NT2/D1 (cell line): ENCODE data around the gene PCDHB16.
"Not testable (repeated sequence)": the region's sequence is repeated elsewhere in the genome, so short reads cannot be mapped to it uniquely, and the experiment has no call there.

ENCODE experiments used
- DNase-seq: peaks from one replicate; pipeline ENCODE4 v3.0.0-alpha.2; 2011; ENCODE audit warnings: low read depth, low spot score
- H3K27me3 ChIP-seq: 2 replicates; pipeline ENCODE4 v1.6.0; 2011; ENCODE audit warnings: mild to moderate bottlenecking; ENCODE audit not compliant: insufficient read length, insufficient read depth
- H3K36me3 ChIP-seq: 2 replicates; pipeline ENCODE4 v1.6.1; 2011; ENCODE audit warnings: mild to moderate bottlenecking, low read length, mixed read lengths; ENCODE audit not compliant: insufficient read depth, insufficient read length
- H3K4me1 ChIP-seq: 2 replicates; pipeline ENCODE4 v1.5.1; 2011; ENCODE audit not compliant: insufficient read depth, insufficient read length
- H3K4me3 ChIP-seq: 2 replicates; pipeline ENCODE4 v1.5.1; 2011; ENCODE audit warnings: low read depth; ENCODE audit not compliant: insufficient read length
- H3K9ac ChIP-seq: 2 replicates; pipeline ENCODE4 v1.6.0; 2011; ENCODE audit warnings: low read depth; ENCODE audit not compliant: insufficient read length
- H3K9me3 ChIP-seq: 2 replicates; pipeline ENCODE4 v1.5.1; 2011; ENCODE audit warnings: mild to moderate bottlenecking, low read length; ENCODE audit not compliant: insufficient read depth
- SUZ12 ChIP-seq: IDR thresholded peaks from 2 replicates; pipeline ENCODE4 v1.6.1; 2011; ENCODE audit not compliant: insufficient read length, insufficient read depth; ENCODE audit errors: extremely low read depth
- YY1 ChIP-seq: IDR thresholded peaks from 2 replicates; pipeline ENCODE4 v1.6.1; 2011; ENCODE audit not compliant: insufficient read length, insufficient read depth
- ZNF274 ChIP-seq: IDR thresholded peaks from 2 replicates; pipeline ENCODE4 v1.6.1; 2011; ENCODE audit warnings: mild to moderate bottlenecking, low read depth, low read length

PCDHB16 gene

DNA sequence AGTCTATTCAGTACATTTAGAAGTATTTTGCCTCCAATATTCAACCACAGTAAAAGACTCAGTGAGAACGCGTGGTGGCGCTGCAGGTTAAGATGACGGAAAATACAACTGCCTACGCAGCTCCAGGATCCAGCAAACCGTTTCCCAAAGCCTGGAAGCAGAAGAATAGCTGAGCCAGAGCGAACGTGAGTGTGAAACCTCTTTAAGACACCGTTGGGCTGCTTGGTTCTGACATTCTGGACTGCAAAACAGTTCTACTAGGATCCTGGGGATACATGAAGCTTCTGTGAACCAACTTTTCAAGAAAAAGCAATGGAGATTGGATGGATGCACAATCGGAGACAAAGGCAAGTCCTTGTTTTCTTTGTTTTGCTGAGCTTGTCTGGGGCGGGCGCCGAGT, at the start of gene PCDHB16:
Gene PCDHB16 (plus strand): TSS at position 140 of the 400 bp plus-strand sequence. CDS start 173 bp downstream, at position 313.
- peak within 1 kb of the TSS; percentile 57 for H3K4me3 ChIP-seq
- no peak for TF ChIP-seq YY1
- no peak for TF ChIP-seq ZNF274
- TF ChIP-seq SUZ12: no peak
- peak; percentile 40 for DNase-seq

GRCh38 chr5:141135030-141135717, 47.0 kb upstream of the PCDHB16 start, which contains the start of gene PCDHB5:
PCDHB5 (plus strand) TSS chr5:141135206; CDS start chr5:141135435, 229 bp downstream.
- H3K9me3 ChIP-seq: peaks cover 37% of the 10 kb centered on the region
- no peaks in the 10 kb centered on the region for H3K27me3 ChIP-seq
- DNase-seq: peak; percentile 51
- peak within 1 kb of the TSS; percentile 86 for H3K4me3 ChIP-seq
- peaks cover 22% of the 10 kb centered on the region for H3K36me3 ChIP-seq
- TF ChIP-seq ZNF274 (no peak), YY1 (peak; percentile 65)
- peak within 1 kb of the TSS; percentile 90 for H3K9ac ChIP-seq
- no peaks in the 10 kb centered on the region for H3K4me1 ChIP-seq

More for the DNA sequence above, at the start of gene PCDHB16:
- peaks cover 5% of the 10 kb centered on the region; the same call in 1 of the 2 replicates for H3K9me3 ChIP-seq
- H3K27me3 ChIP-seq: no peaks in the 10 kb centered on the region
- H3K36me3 ChIP-seq: no peaks in the 10 kb centered on the region
- H3K4me1 ChIP-seq: no peaks in the 10 kb centered on the region
- peak within 1 kb of the TSS; percentile 14 for H3K9ac ChIP-seq

DNA sequence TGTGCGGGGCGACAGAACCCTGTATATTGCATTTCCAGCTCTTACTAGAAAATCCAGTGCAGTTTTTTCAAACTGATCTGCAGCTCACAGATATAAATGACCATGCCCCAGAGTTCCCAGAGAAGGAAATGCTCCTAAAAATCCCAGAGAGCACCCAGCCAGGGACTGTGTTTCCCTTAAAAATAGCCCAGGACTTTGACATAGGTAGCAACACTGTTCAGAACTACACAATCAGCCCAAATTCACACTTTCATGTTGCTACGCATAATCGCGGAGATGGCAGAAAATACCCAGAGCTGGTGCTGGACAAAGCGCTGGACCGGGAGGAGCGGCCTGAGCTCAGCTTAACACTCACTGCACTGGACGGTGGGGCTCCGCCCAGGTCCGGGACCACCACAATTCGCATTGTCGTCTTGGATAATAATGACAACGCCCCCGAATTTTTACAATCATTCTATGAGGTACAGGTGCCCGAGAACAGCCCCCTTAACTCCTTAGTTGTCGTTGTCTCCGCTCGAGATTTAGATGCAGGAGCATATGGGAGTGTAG, 46.4 kb upstream of the PCDHB16 start:
- H3K27me3 ChIP-seq: no peaks in the 10 kb centered on the region
- H3K36me3 ChIP-seq: peaks cover 22% of the 10 kb centered on the region
- DNase-seq: no peak
- H3K9ac ChIP-seq: peak overlapping the region; percentile 90
- H3K4me3 ChIP-seq: peak overlapping the region; percentile 86
- H3K9me3 ChIP-seq: peaks cover 37% of the 10 kb centered on the region
- TF ChIP-seq SUZ12 (no peak), ZNF274 (no peak), YY1 (no peak)
- H3K4me1 ChIP-seq: no peaks in the 10 kb centered on the region

DNA sequence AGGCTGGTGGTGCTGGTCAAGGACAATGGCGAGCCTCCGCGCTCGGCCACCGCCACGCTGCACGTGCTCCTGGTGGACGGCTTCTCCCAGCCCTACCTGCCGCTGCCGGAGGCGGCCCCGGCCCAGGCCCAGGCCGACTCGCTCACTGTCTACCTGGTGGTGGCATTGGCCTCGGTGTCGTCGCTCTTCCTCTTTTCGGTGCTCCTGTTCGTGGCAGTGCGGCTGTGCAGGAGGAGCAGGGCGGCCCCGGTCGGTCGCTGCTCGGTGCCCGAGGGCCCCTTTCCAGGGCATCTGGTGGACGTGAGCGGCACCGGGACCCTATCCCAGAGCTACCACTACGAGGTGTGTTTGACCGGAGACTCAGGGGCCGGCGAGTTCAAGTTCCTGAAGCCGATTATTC, 44.8 kb upstream of the PCDHB16 start:
- DNase-seq, H3K4me1 ChIP-seq, H3K27me3 ChIP-seq, H3K4me3 ChIP-seq, H3K9ac ChIP-seq: not testable (repeated sequence)
- peaks cover 37% of the 10 kb centered on the region for H3K9me3 ChIP-seq
- H3K36me3 ChIP-seq: peaks cover 22% of the 10 kb centered on the region

GRCh38 chr5:141149812-141150211, 32.4 kb upstream of the PCDHB16 start, which contains the start of gene PCDHB6:
PCDHB6 (plus strand) TSS chr5:141150057; CDS start chr5:141150258, 201 bp downstream.
- H3K9ac ChIP-seq: no peak within 1 kb of the TSS
- DNase-seq: no peak
- TF ChIP-seq SUZ12: no peak
- no peak for TF ChIP-seq YY1
- no peak for TF ChIP-seq ZNF274
- H3K9me3 ChIP-seq: peaks cover 10% of the 10 kb centered on the region; the same call in 1 of the 2 replicates
- no peaks in the 10 kb centered on the region for H3K4me1 ChIP-seq
- no peak within 1 kb of the TSS for H3K4me3 ChIP-seq
- no peaks in the 10 kb centered on the region for H3K36me3 ChIP-seq
- H3K27me3 ChIP-seq: no peaks in the 10 kb centered on the region

DNA sequence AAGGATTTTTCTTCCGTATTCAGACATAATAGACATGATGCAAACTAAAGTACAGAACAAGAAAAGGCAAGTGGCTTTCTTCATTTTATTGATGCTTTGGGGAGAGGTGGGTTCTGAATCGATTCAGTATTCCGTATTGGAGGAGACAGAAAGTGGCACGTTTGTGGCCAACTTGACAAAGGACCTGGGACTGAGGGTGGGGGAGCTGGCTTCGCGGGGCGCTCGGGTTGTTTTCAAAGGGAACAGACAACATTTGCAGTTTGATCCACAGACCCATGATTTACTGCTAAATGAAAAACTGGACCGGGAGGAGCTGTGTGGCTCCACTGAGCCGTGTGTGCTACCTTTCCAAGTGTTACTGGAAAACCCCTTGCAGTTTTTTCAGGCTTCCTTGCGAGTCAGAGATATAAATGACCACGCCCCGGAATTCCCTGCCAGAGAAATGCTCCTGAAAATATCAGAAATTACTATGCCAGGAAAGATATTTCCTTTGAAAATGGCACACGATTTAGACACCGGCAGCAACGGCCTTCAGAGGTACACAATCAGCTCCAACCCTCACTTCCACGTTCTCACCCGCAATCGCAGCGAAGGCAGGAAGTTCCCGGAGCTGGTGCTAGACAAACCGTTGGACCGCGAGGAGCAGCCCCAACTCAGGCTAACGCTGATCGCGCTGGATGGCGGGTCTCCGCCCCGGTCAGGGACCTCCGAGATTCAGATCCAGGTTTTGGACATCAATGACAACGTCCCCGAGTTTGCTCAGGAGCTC, 31.8 kb upstream of the PCDHB16 start:
- no peaks in the 10 kb centered on the region for H3K4me1 ChIP-seq
- H3K36me3 ChIP-seq: no peaks in the 10 kb centered on the region
- TF ChIP-seq SUZ12 (no peak), ZNF274 (no peak), YY1 (no peak)
- no peak overlapping the region for H3K9ac ChIP-seq
- H3K27me3 ChIP-seq: no peaks in the 10 kb centered on the region
- no peak for DNase-seq
- no peak overlapping the region for H3K4me3 ChIP-seq
- H3K9me3 ChIP-seq: peaks cover 10% of the 10 kb centered on the region; the same call in 1 of the 2 replicates

GRCh38 chr5:141150993-141151325, 31.2 kb upstream of the PCDHB16 start:
- no peak for DNase-seq
- Histone ChIP-seq H3K27me3 (no peaks in the 10 kb centered on the region), H3K9me3 (peaks cover 10% of the 10 kb centered on the region; the same call in 1 of the 2 replicates), H3K36me3 (no peaks in the 10 kb centered on the region), H3K4me1 (no peaks in the 10 kb centered on the region), H3K9ac (no peak overlapping the region), H3K4me3 (no peak overlapping the region)
- TF ChIP-seq SUZ12 (no peak), ZNF274 (no peak), YY1 (no peak)

DNA sequence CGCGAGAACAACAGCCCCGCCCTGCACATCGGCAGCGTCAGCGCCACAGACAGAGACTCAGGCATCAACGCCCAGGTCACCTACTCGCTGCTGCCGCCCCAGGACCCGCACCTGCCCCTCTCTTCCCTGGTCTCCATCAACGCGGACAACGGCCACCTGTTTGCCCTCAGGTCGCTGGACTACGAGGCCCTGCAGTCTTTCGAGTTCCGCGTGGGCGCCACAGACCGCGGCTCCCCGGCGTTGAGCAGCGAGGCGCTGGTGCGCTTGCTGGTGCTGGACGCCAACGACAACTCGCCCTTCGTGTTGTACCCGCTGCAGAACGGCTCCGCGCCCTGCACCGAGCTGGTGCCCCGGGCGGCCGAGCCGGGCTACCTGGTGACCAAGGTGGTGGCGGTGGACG, 30.6 kb upstream of the PCDHB16 start:
- not testable (repeated sequence) for H3K9ac ChIP-seq, H3K4me3 ChIP-seq, H3K36me3 ChIP-seq, H3K9me3 ChIP-seq, DNase-seq, H3K27me3 ChIP-seq, H3K4me1 ChIP-seq

GRCh38 chr5:141152096-141152495, 30.1 kb upstream of the PCDHB16 start:
- not testable (repeated sequence) for H3K9ac ChIP-seq, H3K4me3 ChIP-seq, DNase-seq, H3K4me1 ChIP-seq, H3K36me3 ChIP-seq, H3K9me3 ChIP-seq, H3K27me3 ChIP-seq
